ENCODE data around the gene FXR2.

FXR2 gene

GRCh38 chr17:7544911-7545310, 69.8 kb downstream of the FXR2 start:
- no peak for DNase-seq
